MCF 10A (cell line): Measurements from ENCODE around the gene ZMAT5. TPM values are rescaled to one million over a fixed set of nuclear protein-coding genes. Genes with fewer than 3 reads are reported as not detected.
A peak's percentile ranks its signal among the peaks of the same experiment; 100 is the strongest.

ENCODE experiments used
- BruUV-seq: library from RNA; stranded (reverse); fragments of 400-500 nt; replicated peaks from 2 replicates; lab custom pipeline; 2021; lab: Mats Ljungman, UMichigan
- CTCF ChIA-PET: fragments of 300-600 bp; sonication (Branson Sonifier 250); formaldehyde crosslinking; extraction: SDS; loops from one replicate; lab custom pipeline; 2021; ENCODE audit warnings: antibody characterized with exemption, inconsistent platforms; lab: Yijun Ruan, JAX
- POLR2A ChIA-PET: fragments of 300-600, 350-650 bp; sonication (Branson Sonifier 250); formaldehyde crosslinking; extraction: SDS; loops from one replicate; lab custom pipeline; 2020; ENCODE audit warnings: antibody characterized with exemption, inconsistent platforms; lab: Yijun Ruan, JAX
- DNase-seq: peaks from one replicate; pipeline ENCODE4 v3.0.0-alpha.2; 2018; ENCODE audit not compliant: unreplicated experiment
- H3K27ac Mint-ChIP-seq: one replicate; pipeline ENCODE4 v1.8.0; 2022; ENCODE audit warnings: mild to moderate bottlenecking, low read depth, mixed read lengths; ENCODE audit not compliant: unreplicated experiment
- H3K27me3 Mint-ChIP-seq: one replicate; pipeline ENCODE4 v1.8.0; 2022; ENCODE audit warnings: mixed read lengths; ENCODE audit not compliant: insufficient read depth, unreplicated experiment
- H3K36me3 Mint-ChIP-seq: one replicate; pipeline ENCODE4 v1.8.0; 2022; ENCODE audit warnings: mild to moderate bottlenecking, moderate library complexity, mixed read lengths; ENCODE audit not compliant: insufficient read depth, unreplicated experiment
- H3K4me1 Mint-ChIP-seq: one replicate; pipeline ENCODE4 v1.8.0; 2022; ENCODE audit warnings: mixed read lengths; ENCODE audit not compliant: insufficient read depth, unreplicated experiment
- H3K4me3 Mint-ChIP-seq: one replicate; pipeline ENCODE4 v1.8.0; 2022; ENCODE audit warnings: mild to moderate bottlenecking, moderate library complexity, mixed read lengths; ENCODE audit not compliant: unreplicated experiment
- H3K9me3 Mint-ChIP-seq: one replicate; pipeline ENCODE4 v1.8.0; 2022; ENCODE audit warnings: mixed read lengths; ENCODE audit not compliant: unreplicated experiment
- CTCF ChIP-seq: fragments of 200-600 bp; IDR thresholded peaks from one replicate; pipeline ENCODE4 v1.8.0; 2022; ENCODE audit warnings: antibody characterized with exemption, mild to moderate bottlenecking; ENCODE audit not compliant: unreplicated experiment
- intact Hi-C: fragments of 100-400 bp; cut with micrococcal nuclease; formaldehyde crosslinking; loops from 2 replicates; pipeline ENCODE4 v1.14.1; 2022
- total RNA-seq: library from RNA; stranded (reverse); gene quantifications from 2 replicates; pipeline ENCODE4 v1.2.3, GENCODE V29; 2022

ZMAT5 gene
- total RNA-seq, 1 experiment from 2014 or later, result 19.0 TPM

GRCh38 chr22:29692327-29692640 lies 74.5 kb downstream of the ZMAT5 start:
- TF ChIP-seq CTCF, result no peak

GRCh38 chr22:29691636-29692326 lies 75.0 kb downstream of the ZMAT5 start:
- H3K4me3 Mint-ChIP-seq, result no peak overlapping the region
- ChIA-PET CTCF (interaction anchor here (1.4 kb wide), 1 partner anchor 27 kb away, joined by 4 read pairs; no protein-coding TSS in a partner anchor), POLR2A (no interaction called here)
- BruUV-seq, result no TSS peak
- DNase-seq, result no peak
- H3K4me1 Mint-ChIP-seq, result no peaks in the 10 kb centered on the region
- H3K9me3 Mint-ChIP-seq, result no peaks in the 10 kb centered on the region
- intact Hi-C loops, result no loop called here
- H3K27ac Mint-ChIP-seq, result no peak overlapping the region
- H3K36me3 Mint-ChIP-seq, result peaks cover 52% of the 10 kb centered on the region
- H3K27me3 Mint-ChIP-seq, result no peaks in the 10 kb centered on the region
- TF ChIP-seq CTCF, result no peak

More at GRCh38 chr22:29692327-29692640, 74.5 kb downstream of the ZMAT5 start:
- BruUV-seq, result no TSS peak
- Mint-ChIP-seq H3K36me3 (peaks cover 53% of the 10 kb centered on the region), H3K4me1 (no peaks in the 10 kb centered on the region), H3K27ac (no peak overlapping the region), H3K27me3 (no peaks in the 10 kb centered on the region), H3K4me3 (no peak overlapping the region), H3K9me3 (no peaks in the 10 kb centered on the region)
- intact Hi-C loops, result no loop called here
- POLR2A ChIA-PET, result no interaction called here
- CTCF ChIA-PET, result interaction anchor here (1.1 to 1.4 kb wide), 2 partner anchors 26 to 393 kb away, joined by 4 read pairs; no protein-coding TSS in a partner anchor
- no peak for DNase-seq

GRCh38 chr22:29690476-29690875 lies 76.3 kb downstream of the ZMAT5 start:
- H3K4me3 Mint-ChIP-seq, result no peak overlapping the region
- BruUV-seq, result no TSS peak
- H3K9me3 Mint-ChIP-seq, result no peaks in the 10 kb centered on the region
- H3K36me3 Mint-ChIP-seq, result peaks cover 54% of the 10 kb centered on the region
- DNase-seq, result no peak
- no peaks in the 10 kb centered on the region for H3K4me1 Mint-ChIP-seq
- no peaks in the 10 kb centered on the region for H3K27me3 Mint-ChIP-seq
- CTCF ChIA-PET, result interaction anchor here (0.7 to 2.1 kb wide), 8 partner anchors 9 to 399 kb away, joined by 3 to 13 read pairs (median 5); no protein-coding TSS in a partner anchor
- POLR2A ChIA-PET, result no interaction called here
- no peak overlapping the region for H3K27ac Mint-ChIP-seq
- no peak for TF ChIP-seq CTCF
- intact Hi-C loops, result no loop called here

- TF ChIP-seq CTCF, result peak; percentile 62
- peaks cover 54% of the 10 kb centered on the region for H3K36me3 Mint-ChIP-seq
- BruUV-seq, result no TSS peak
- ChIA-PET POLR2A (no interaction called here), CTCF (interaction anchor here (0.7 to 2.1 kb wide), 15 partner anchors 9 to 401 kb away, joined by 3 to 13 read pairs (median 3); no protein-coding TSS in a partner anchor)
- intact Hi-C loops, result loop anchor here (1.0 kb wide), 2 partner anchors 315 to 399 kb away; no protein-coding TSS in a partner anchor
- H3K4me3 Mint-ChIP-seq, result no peak overlapping the region
- H3K4me1 Mint-ChIP-seq, result no peaks in the 10 kb centered on the region
- H3K9me3 Mint-ChIP-seq, result no peaks in the 10 kb centered on the region
- no peaks in the 10 kb centered on the region for H3K27me3 Mint-ChIP-seq
- H3K27ac Mint-ChIP-seq, result no peak overlapping the region
- DNase-seq, result peak; percentile 50
Observed at GRCh38 chr22:29689880-29690213, 77.0 kb downstream of the ZMAT5 start.
